ENCODE data around the gene ZNF17.
"Not testable (repeated sequence)": the region's sequence is repeated elsewhere in the genome, so short reads cannot be mapped to it uniquely, and the experiment has no call there.

ZNF17 gene

GRCh38 chr19:57410877-57411671 is at the start of gene ZNF17:
Gene ZNF17 (plus strand): TSS chr19:57411161. CDS start chr19:57413616, 2,455 bp downstream.
- Mint-ChIP-seq H3K27me3 (ENCODE audit: low read depth) (no peaks in the 10 kb centered on the region), H3K9me3 (peaks cover 31% of the 10 kb centered on the region), H3K4me1 (ENCODE audit: low read depth) (peaks cover 17% of the 10 kb centered on the region), H3K4me3 (peak within 1 kb of the TSS; percentile 95), H3K27ac (peak within 1 kb of the TSS; percentile 81), H3K36me3 (ENCODE audit: low read depth) (peaks cover 32% of the 10 kb centered on the region)
- peak; percentile 91 for DNase-seq (ENCODE audit: low spot score)

- H3K4me1 Mint-ChIP-seq (ENCODE audit: low read depth), result peaks cover 10% of the 10 kb centered on the region
- H3K9me3 Mint-ChIP-seq, result peaks cover 42% of the 10 kb centered on the region
- H3K36me3 Mint-ChIP-seq (ENCODE audit: low read depth), result peaks cover 38% of the 10 kb centered on the region
- DNase-seq (ENCODE audit: low spot score), result no peak
- peak overlapping the region; percentile 94 for H3K4me3 Mint-ChIP-seq
- no peak overlapping the region for H3K27ac Mint-ChIP-seq
- H3K27me3 Mint-ChIP-seq (ENCODE audit: low read depth), result peaks cover 3% of the 10 kb centered on the region
Observed at GRCh38 chr19:57362419-57362818, 48.5 kb upstream of the ZNF17 start.

- H3K27me3 Mint-ChIP-seq (ENCODE audit: low read depth), result peaks cover 3% of the 10 kb centered on the region
- H3K27ac Mint-ChIP-seq, result peak within 1 kb of the TSS; percentile 96
- peaks cover 32% of the 10 kb centered on the region for H3K36me3 Mint-ChIP-seq (ENCODE audit: low read depth)
- peak within 1 kb of the TSS; percentile 94 for H3K4me3 Mint-ChIP-seq
- DNase-seq (ENCODE audit: low spot score), result peak; percentile 99
- peaks cover 36% of the 10 kb centered on the region for H3K9me3 Mint-ChIP-seq
- H3K4me1 Mint-ChIP-seq (ENCODE audit: low read depth), result peaks cover 10% of the 10 kb centered on the region
Observed at GRCh38 chr19:57362997-57363687, 47.8 kb upstream of the ZNF17 start, which contains the start of the genes TRAPPC2B and ZNF547. Gene TRAPPC2B (plus strand): TSS chr19:57363551. CDS start chr19:57364834, 1,283 bp downstream. Gene ZNF547 (plus strand): TSS chr19:57363551. CDS start chr19:57368556, 5,005 bp downstream.

- peak overlapping the region; percentile 94 for H3K4me3 Mint-ChIP-seq
- H3K36me3 Mint-ChIP-seq (ENCODE audit: low read depth), result peaks cover 29% of the 10 kb centered on the region
- H3K27me3 Mint-ChIP-seq (ENCODE audit: low read depth), result peaks cover 3% of the 10 kb centered on the region
- no peak for DNase-seq (ENCODE audit: low spot score)
- peaks cover 10% of the 10 kb centered on the region for H3K4me1 Mint-ChIP-seq (ENCODE audit: low read depth)
- H3K9me3 Mint-ChIP-seq, result peaks cover 35% of the 10 kb centered on the region
- peak overlapping the region; percentile 96 for H3K27ac Mint-ChIP-seq
Observed at GRCh38 chr19:57363688-57364181, 47.2 kb upstream of the ZNF17 start.

- no peak for DNase-seq (ENCODE audit: low spot score)
- Mint-ChIP-seq H3K4me1 (ENCODE audit: low read depth) (peaks cover 10% of the 10 kb centered on the region), H3K4me3 (no peak overlapping the region), H3K27me3 (ENCODE audit: low read depth) (peaks cover 3% of the 10 kb centered on the region), H3K36me3 (ENCODE audit: low read depth) (peaks cover 34% of the 10 kb centered on the region), H3K9me3 (peaks cover 32% of the 10 kb centered on the region), H3K27ac (no peak overlapping the region)
Observed at GRCh38 chr19:57366776-57367175, 44.2 kb upstream of the ZNF17 start.

- H3K36me3 Mint-ChIP-seq (ENCODE audit: low read depth), result peaks cover 65% of the 10 kb centered on the region
- no peaks in the 10 kb centered on the region for H3K27me3 Mint-ChIP-seq (ENCODE audit: low read depth)
- no peak overlapping the region for H3K4me3 Mint-ChIP-seq
- H3K27ac Mint-ChIP-seq, result no peak overlapping the region
- peaks cover 71% of the 10 kb centered on the region for H3K9me3 Mint-ChIP-seq
- DNase-seq (ENCODE audit: low spot score), result no peak
- no peaks in the 10 kb centered on the region for H3K4me1 Mint-ChIP-seq (ENCODE audit: low read depth)
Observed at GRCh38 chr19:57374179-57374578, 36.8 kb upstream of the ZNF17 start.

- H3K27me3 Mint-ChIP-seq (ENCODE audit: low read depth); H3K4me1 Mint-ChIP-seq (ENCODE audit: low read depth); DNase-seq (ENCODE audit: low spot score); H3K4me3 Mint-ChIP-seq; H3K27ac Mint-ChIP-seq: not testable (repeated sequence)
- H3K9me3 Mint-ChIP-seq, result peaks cover 73% of the 10 kb centered on the region
- H3K36me3 Mint-ChIP-seq (ENCODE audit: low read depth), result peaks cover 67% of the 10 kb centered on the region
Observed at GRCh38 chr19:57374647-57375046, 36.3 kb upstream of the ZNF17 start.

GRCh38 chr19:57376151-57376550 is 34.8 kb upstream of the ZNF17 start:
- Mint-ChIP-seq H3K4me3 (no peak overlapping the region), H3K36me3 (ENCODE audit: low read depth) (peaks cover 60% of the 10 kb centered on the region), H3K27ac (no peak overlapping the region), H3K4me1 (ENCODE audit: low read depth) (no peaks in the 10 kb centered on the region), H3K27me3 (ENCODE audit: low read depth) (no peaks in the 10 kb centered on the region), H3K9me3 (peaks cover 82% of the 10 kb centered on the region)
- no peak for DNase-seq (ENCODE audit: low spot score)

- H3K27ac Mint-ChIP-seq, result no peak overlapping the region
- no peak overlapping the region for H3K4me3 Mint-ChIP-seq
- H3K36me3 Mint-ChIP-seq (ENCODE audit: low read depth), result peaks cover 47% of the 10 kb centered on the region
- H3K4me1 Mint-ChIP-seq (ENCODE audit: low read depth), result no peaks in the 10 kb centered on the region
- peaks cover 75% of the 10 kb centered on the region for H3K9me3 Mint-ChIP-seq
- DNase-seq (ENCODE audit: low spot score), result no peak
- H3K27me3 Mint-ChIP-seq (ENCODE audit: low read depth), result no peaks in the 10 kb centered on the region
Observed at GRCh38 chr19:57377498-57378146, 33.3 kb upstream of the ZNF17 start.

- H3K36me3 Mint-ChIP-seq (ENCODE audit: low read depth), result peaks cover 26% of the 10 kb centered on the region
- H3K27ac Mint-ChIP-seq, result no peak overlapping the region
- H3K27me3 Mint-ChIP-seq (ENCODE audit: low read depth), result no peaks in the 10 kb centered on the region
- no peak for DNase-seq (ENCODE audit: low spot score)
- peaks cover 65% of the 10 kb centered on the region for H3K9me3 Mint-ChIP-seq
- no peak overlapping the region for H3K4me3 Mint-ChIP-seq
- H3K4me1 Mint-ChIP-seq (ENCODE audit: low read depth), result no peaks in the 10 kb centered on the region
Observed at GRCh38 chr19:57380923-57381322, 30.0 kb upstream of the ZNF17 start.

- Mint-ChIP-seq H3K36me3 (ENCODE audit: low read depth) (peaks cover 12% of the 10 kb centered on the region), H3K27ac (no peak overlapping the region), H3K4me1 (ENCODE audit: low read depth) (no peaks in the 10 kb centered on the region), H3K9me3 (peaks cover 62% of the 10 kb centered on the region), H3K4me3 (no peak overlapping the region), H3K27me3 (ENCODE audit: low read depth) (no peaks in the 10 kb centered on the region)
- no peak for DNase-seq (ENCODE audit: low spot score)
Observed at GRCh38 chr19:57382806-57383488, 28.0 kb upstream of the ZNF17 start.

GRCh38 chr19:57389194-57389729 is 21.7 kb upstream of the ZNF17 start:
- Mint-ChIP-seq H3K4me3 (peak overlapping the region; percentile 95), H3K9me3 (peaks cover 54% of the 10 kb centered on the region), H3K27me3 (ENCODE audit: low read depth) (no peaks in the 10 kb centered on the region), H3K27ac (peak overlapping the region; percentile 97), H3K4me1 (ENCODE audit: low read depth) (peaks cover 18% of the 10 kb centered on the region), H3K36me3 (ENCODE audit: low read depth) (peaks cover 36% of the 10 kb centered on the region)
- no peak for DNase-seq (ENCODE audit: low spot score)

All from T-helper 2 cell treated with Interferon-gamma antibody and Interleukin-4, amounts not matched to agents 5 μg/mL and 100 μg/mL, for 36 hours (primary cell).